SU-DHL-6 (cell line): Measurements from ENCODE around the gene MAGEA9B.
"Not testable (repeated sequence)": the region's sequence is repeated elsewhere in the genome, so short reads cannot be mapped to it uniquely, and the experiment has no call there.

Experiments
- H2AFZ ChIP-seq: fragments of 200-600 bp; sonication (generic); 2 replicates; pipeline ENCODE4 v1.6.1; 2014; ENCODE audit warnings: low read depth, mild to moderate bottlenecking, moderate library complexity, mixed read lengths, antibody characterized with exemption, low read length; ENCODE audit not compliant: severe bottlenecking
- H3F3A ChIP-seq: fragments of 200-600 bp; shearing (Covaris generic); 2 replicates; pipeline ENCODE4 v1.6.0; 2016; ENCODE audit warnings: antibody characterized with exemption, mild to moderate bottlenecking; ENCODE audit not compliant: insufficient read depth
- H3K27ac ChIP-seq: fragments of 200-600 bp; sonication (generic); 2 replicates; pipeline ENCODE4 v1.5.1; 2016; ENCODE audit warnings: low read depth, mild to moderate bottlenecking, low read length, moderate library complexity, mixed read lengths
- H3K27me3 ChIP-seq: fragments of 200-600 bp; sonication (generic), shearing (Covaris generic); 2 replicates; pipeline ENCODE4 v1.6.0; 2014; ENCODE audit warnings: mild to moderate bottlenecking, low read length
- H3K36me3 ChIP-seq: fragments of 200-600 bp; sonication (generic); 2 replicates; pipeline ENCODE4 v1.6.1; 2014; ENCODE audit warnings: mild to moderate bottlenecking, low read length, mixed read lengths
- H3K4me2 ChIP-seq: fragments of 300-600, 200-600 bp; shearing (Covaris generic), sonication (generic); 2 replicates; pipeline ENCODE4 v1.6.0; 2014; ENCODE audit warnings: low read length, low read depth, mild to moderate bottlenecking; ENCODE audit not compliant: poor library complexity, severe bottlenecking
- H3K4me3 ChIP-seq: fragments of 200-600 bp; sonication (generic); 2 replicates; pipeline ENCODE4 v1.5.1; 2014; ENCODE audit warnings: antibody characterized with exemption, low read length, mild to moderate bottlenecking, mixed read lengths; ENCODE audit not compliant: insufficient read depth, poor library complexity, severe bottlenecking
- H3K79me2 ChIP-seq: fragments of 200-600 bp; sonication (generic); 2 replicates; pipeline ENCODE4 v1.6.1; 2014; ENCODE audit warnings: mild to moderate bottlenecking, low read length, moderate library complexity; ENCODE audit not compliant: insufficient read depth
- H3K9ac ChIP-seq: fragments of 200-600 bp; sonication (generic); 2 replicates; pipeline ENCODE4 v1.7.0; 2014; ENCODE audit warnings: mild to moderate bottlenecking, low read length
- H3K9me2 ChIP-seq: fragments of 200-600 bp; sonication (generic); replicated peaks from 2 replicates; pipeline ENCODE4 v1.6.1; 2014; ENCODE audit warnings: low read length; ENCODE audit not compliant: insufficient read depth
- H3K9me3 ChIP-seq: fragments of 200-600 bp; sonication (generic); 2 replicates; pipeline ENCODE4 v1.6.1; 2014; ENCODE audit warnings: low read length, mixed read lengths; ENCODE audit not compliant: insufficient read depth
- H4K20me1 ChIP-seq: fragments of 200-600 bp; sonication (generic); 2 replicates; pipeline ENCODE4 v1.6.1; 2014; ENCODE audit warnings: low read depth, mild to moderate bottlenecking, antibody characterized with exemption, low read length, moderate library complexity, mixed read lengths
- CTCF ChIP-seq: fragments of 200-600 bp; sonication (generic); IDR thresholded peaks from one replicate; pipeline ENCODE4 v1.5.1; 2017; ENCODE audit warnings: antibody characterized with exemption, mild to moderate bottlenecking, low read length, moderate library complexity; ENCODE audit not compliant: insufficient read depth, poor library complexity, severe bottlenecking
- EZH2phosphoT487 ChIP-seq: fragments of 200-600 bp; sonication (generic), shearing (Covaris generic); conservative IDR thresholded peaks from 2 replicates; pipeline ENCODE4 v1.6.1; 2018; ENCODE audit warnings: mild to moderate bottlenecking, antibody characterized with exemption, low read length, moderate library complexity, mixed read lengths

MAGEA9B gene

GRCh38 chrX:149546962-149547361 lies 40.3 kb downstream of the MAGEA9B start:
- H3K27ac ChIP-seq, H3K79me2 ChIP-seq, H3K27me3 ChIP-seq, H3K4me2 ChIP-seq, H2AFZ ChIP-seq, H3K9me3 ChIP-seq, H3K9me2 ChIP-seq, H3K36me3 ChIP-seq, H3F3A ChIP-seq, H3K4me3 ChIP-seq, H3K9ac ChIP-seq, H4K20me1 ChIP-seq: not testable (repeated sequence)

GRCh38 chrX:149545545-149546543 lies 41.4 kb downstream of the MAGEA9B start:
- H3K4me3 ChIP-seq, H3K9me2 ChIP-seq, H4K20me1 ChIP-seq, H3K79me2 ChIP-seq, H3K9me3 ChIP-seq, H3K9ac ChIP-seq, H3K4me2 ChIP-seq, H3K27me3 ChIP-seq, H3K36me3 ChIP-seq, H3F3A ChIP-seq, H3K27ac ChIP-seq, H2AFZ ChIP-seq: not testable (repeated sequence)

GRCh38 chrX:149541521-149542047 lies 45.7 kb downstream of the MAGEA9B start:
- no peak for TF ChIP-seq EZH2phosphoT487
- Histone ChIP-seq H3K79me2 (no peaks in the 10 kb centered on the region), H3K27ac (no peak overlapping the region), H3K4me2 (peak overlapping the region; percentile 68), H3K27me3 (no peaks in the 10 kb centered on the region), H3K9me3 (no peaks in the 10 kb centered on the region), H3K9ac (peak overlapping the region; percentile 84), H4K20me1 (no peaks in the 10 kb centered on the region), H3K9me2 (no peaks in the 10 kb centered on the region), H3K4me3 (peak overlapping the region; percentile 87), H3F3A (no peaks in the 10 kb centered on the region), H2AFZ (no peak overlapping the region), H3K36me3 (no peaks in the 10 kb centered on the region)

- H3K4me2 ChIP-seq, result peak within 1 kb of the TSS; percentile 68
- no peaks in the 10 kb centered on the region for H3K79me2 ChIP-seq
- no peak for TF ChIP-seq CTCF
- TF ChIP-seq EZH2phosphoT487, result no peak
- H3K9ac ChIP-seq, result peak within 1 kb of the TSS; percentile 84
- H3K27me3 ChIP-seq, result no peaks in the 10 kb centered on the region
- H3K36me3 ChIP-seq, result no peaks in the 10 kb centered on the region
- H3K9me2 ChIP-seq, result no peaks in the 10 kb centered on the region
- no peaks in the 10 kb centered on the region for H3F3A ChIP-seq
- peak within 1 kb of the TSS; percentile 43 for H2AFZ ChIP-seq
- no peaks in the 10 kb centered on the region for H3K9me3 ChIP-seq
- H3K27ac ChIP-seq, result peak within 1 kb of the TSS; percentile 83
- no peaks in the 10 kb centered on the region for H4K20me1 ChIP-seq
- H3K4me3 ChIP-seq, result peak within 1 kb of the TSS; percentile 87
These were observed 46.4 kb downstream of the MAGEA9B start, which contains the start of gene EOLA1 for GRCh38 chrX:149540621-149541520. EOLA1 (plus strand) TSS chrX:149541012; CDS start chrX:149545631, 4,619 bp downstream.
